Forelimb muscle (tissue), 1 donor: ENCODE data around the gene PPAT. TPM values are rescaled to one million over a fixed set of nuclear protein-coding genes. Genes with fewer than 3 reads are reported as not detected.
"Not testable (repeated sequence)": the region's sequence is repeated elsewhere in the genome, so short reads cannot be mapped to it uniquely, and the experiment has no call there.

Experiments used
- DNase-seq: peaks from one replicate; pipeline ENCODE4 v3.0.0-alpha.2; 2013; ENCODE audit warnings: low read depth
- polyA plus RNA-seq: library from polyadenylated mRNA; unstranded; fragments of 120-200 nt; gene quantifications from one replicate; pipeline ENCODE4 v1.2.1, GENCODE V29; 2013; ENCODE audit not compliant: insufficient read length

PPAT gene
- polyA plus RNA-seq = 10.1 TPM

GRCh38 chr4:56435140-56435926 is at the start of gene PPAT:
Gene PPAT, minus strand, starts transcription at chr4:56435615. Its CDS starts 138 bp downstream, at chr4:56435477.
- peak; percentile 86 for DNase-seq

GRCh38 chr4:56480691-56481090 is 45.3 kb upstream of the PPAT start:
- DNase-seq = no peak

GRCh38 chr4:56477192-56477702 is 41.8 kb upstream of the PPAT start:
- DNase-seq = no peak

GRCh38 chr4:56475917-56476316 is 40.5 kb upstream of the PPAT start:
- no peak for DNase-seq

- DNase-seq = no peak
Observed at GRCh38 chr4:56469489-56470210, 34.2 kb upstream of the PPAT start.

GRCh38 chr4:56468097-56468422 is 32.6 kb upstream of the PPAT start:
- no peak for DNase-seq

GRCh38 chr4:56467284-56468096 is 32.1 kb upstream of the PPAT start, which contains the start of gene SRP72:
Gene SRP72, plus strand, starts transcription at chr4:56467617. Its CDS starts 19 bp downstream, at chr4:56467636.
- peak; percentile 78 for DNase-seq

- DNase-seq = no peak
Observed at GRCh38 chr4:56466910-56467283, 31.5 kb upstream of the PPAT start.

GRCh38 chr4:56466296-56466761 is 30.9 kb upstream of the PPAT start:
- DNase-seq = not testable (repeated sequence)

- no peak for DNase-seq
Observed at GRCh38 chr4:56465599-56466295, 30.3 kb upstream of the PPAT start.

- no peak for DNase-seq
Observed at GRCh38 chr4:56464581-56464980, 29.2 kb upstream of the PPAT start.

GRCh38 chr4:56463711-56464110 is 28.3 kb upstream of the PPAT start:
- no peak for DNase-seq

GRCh38 chr4:56462157-56462556 is 26.7 kb upstream of the PPAT start:
- no peak for DNase-seq

- DNase-seq = no peak
Observed at GRCh38 chr4:56460085-56460484, 24.7 kb upstream of the PPAT start.

- DNase-seq = no peak
Observed at GRCh38 chr4:56450342-56450741, 14.9 kb upstream of the PPAT start.

- not testable (repeated sequence) for DNase-seq
Observed at GRCh38 chr4:56449475-56449874, 14.1 kb upstream of the PPAT start.

- DNase-seq = no peak
Observed at GRCh38 chr4:56448301-56448700, 12.9 kb upstream of the PPAT start.

- DNase-seq = no peak
Observed at GRCh38 chr4:56445699-56446098, 10.3 kb upstream of the PPAT start.

GRCh38 chr4:56444719-56445118 is 9.3 kb upstream of the PPAT start:
- DNase-seq = no peak

GRCh38 chr4:56440983-56441382 is 5.6 kb upstream of the PPAT start:
- DNase-seq = no peak

- no peak for DNase-seq
Observed at GRCh38 chr4:56438766-56439165, 3.4 kb upstream of the PPAT start.
